Osteoblast (primary cell): ENCODE results near the gene LIM2. TPM values are rescaled to one million over a fixed set of nuclear protein-coding genes. Genes with fewer than 3 reads are reported as not detected.
A peak's percentile ranks its signal among the peaks of the same experiment; 100 is the strongest.

Experiments used
- DNase-seq: peaks from one replicate; pipeline ENCODE4 v3.0.0; 2011; ENCODE audit warnings: low spot score, mixed read lengths; ENCODE audit not compliant: insufficient read length; ENCODE audit errors: missing footprints
- H2AFZ ChIP-seq: 2 replicates; pipeline ENCODE4 v1.6.0; 2011; ENCODE audit warnings: mild to moderate bottlenecking, low read length
- H3K27ac ChIP-seq: 2 replicates; pipeline ENCODE4 v1.5.1; 2011; ENCODE audit warnings: mild to moderate bottlenecking, low read depth, low read length, moderate library complexity
- H3K27me3 ChIP-seq: 2 replicates; pipeline ENCODE4 v1.6.0; 2012; ENCODE audit warnings: mild to moderate bottlenecking, control low read depth, inconsistent platforms, low read length, moderate library complexity; ENCODE audit not compliant: insufficient read depth
- H3K36me3 ChIP-seq: 2 replicates; pipeline ENCODE4 v1.5.1; 2011; ENCODE audit warnings: mild to moderate bottlenecking, low read length, control low read depth, moderate library complexity; ENCODE audit not compliant: insufficient read depth
- H3K4me1 ChIP-seq: 2 replicates; pipeline ENCODE4 v1.5.1; 2011; ENCODE audit warnings: mild to moderate bottlenecking, low read length, control low read depth, moderate library complexity; ENCODE audit not compliant: insufficient read depth
- H3K4me2 ChIP-seq: 2 replicates; pipeline ENCODE4 v1.6.0; 2011; ENCODE audit warnings: mild to moderate bottlenecking, low read length; ENCODE audit not compliant: insufficient read depth
- H3K4me3 ChIP-seq: fragments of 200-600 bp; sonication (generic); 3 replicates; pipeline ENCODE4 v1.5.1; 2012; ENCODE audit warnings: mild to moderate bottlenecking, low read length, inconsistent platforms; ENCODE audit not compliant: insufficient read depth
- H3K79me2 ChIP-seq: 2 replicates; pipeline ENCODE4 v1.6.0; 2012; ENCODE audit warnings: mild to moderate bottlenecking, low read length, control low read depth, inconsistent platforms; ENCODE audit not compliant: insufficient read depth
- H3K9me3 ChIP-seq: 2 replicates; pipeline ENCODE4 v1.5.1; 2011; ENCODE audit warnings: low read depth, low read length, control low read depth
- H4K20me1 ChIP-seq: 2 replicates; pipeline ENCODE4 v1.6.0; 2012; ENCODE audit warnings: mild to moderate bottlenecking, low read length, control low read depth; ENCODE audit not compliant: insufficient read depth
- total RNA-seq: library from RNA; depleted of rRNA; stranded (reverse); fragments of >200 nt; gene quantifications from 2 replicates; pipeline ENCODE4 v1.2.3, GENCODE V29; 2012
- TF ChIP-seq, protein P1 (sequence below): IDR thresholded peaks from 2 replicates; pipeline ENCODE4 v1.5.1; 2011; ENCODE audit warnings: mild to moderate bottlenecking, low read depth, low read length, moderate library complexity; ENCODE audit errors: extremely low read depth

LIM2 gene
- total RNA-seq, 1 donor = not detected

DNA sequence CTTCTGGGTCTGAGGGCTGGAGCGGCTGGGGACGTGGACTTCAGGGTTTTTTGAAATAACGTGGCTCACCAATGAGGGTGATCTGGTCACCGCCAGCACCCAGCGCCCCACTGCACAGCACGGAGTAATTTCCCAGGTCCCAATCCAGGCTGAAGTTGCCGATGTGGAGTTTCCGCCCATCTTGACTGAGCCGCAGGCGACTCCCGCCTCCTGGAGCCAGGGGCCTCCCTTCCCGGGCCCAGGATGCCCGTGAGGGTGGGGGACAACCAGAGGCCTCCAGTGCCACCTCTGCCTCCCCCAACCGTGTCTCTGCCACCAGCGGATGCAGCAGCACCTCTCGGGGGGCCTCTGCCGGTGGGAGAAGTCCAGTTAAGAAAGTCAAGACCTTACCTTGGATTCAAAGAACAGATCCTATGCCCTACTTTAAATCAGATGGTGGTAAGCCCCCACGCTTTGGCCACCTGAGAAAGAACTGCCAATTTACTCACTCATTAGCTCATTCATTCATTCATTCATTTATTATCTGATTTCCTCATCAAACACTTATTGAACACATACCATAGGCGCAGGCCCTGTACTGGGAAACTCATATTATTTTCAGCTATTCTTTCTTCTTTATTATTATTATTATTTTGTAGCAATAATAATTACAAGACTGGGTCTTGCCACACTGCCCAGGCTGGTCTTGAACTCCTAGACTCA, 49.8 kb downstream of the LIM2 start:
- Histone ChIP-seq H3K36me3 (no peaks in the 10 kb centered on the region), H3K79me2 (no peaks in the 10 kb centered on the region), H3K4me3 (no peak overlapping the region), H2AFZ (no peak overlapping the region), H3K9me3 (no peaks in the 10 kb centered on the region), H3K27ac (no peak overlapping the region), H3K27me3 (no peaks in the 10 kb centered on the region), H4K20me1 (no peaks in the 10 kb centered on the region), H3K4me1 (peaks cover 9% of the 10 kb centered on the region), H3K4me2 (no peak overlapping the region)
- TF ChIP-seq, protein P1, sequence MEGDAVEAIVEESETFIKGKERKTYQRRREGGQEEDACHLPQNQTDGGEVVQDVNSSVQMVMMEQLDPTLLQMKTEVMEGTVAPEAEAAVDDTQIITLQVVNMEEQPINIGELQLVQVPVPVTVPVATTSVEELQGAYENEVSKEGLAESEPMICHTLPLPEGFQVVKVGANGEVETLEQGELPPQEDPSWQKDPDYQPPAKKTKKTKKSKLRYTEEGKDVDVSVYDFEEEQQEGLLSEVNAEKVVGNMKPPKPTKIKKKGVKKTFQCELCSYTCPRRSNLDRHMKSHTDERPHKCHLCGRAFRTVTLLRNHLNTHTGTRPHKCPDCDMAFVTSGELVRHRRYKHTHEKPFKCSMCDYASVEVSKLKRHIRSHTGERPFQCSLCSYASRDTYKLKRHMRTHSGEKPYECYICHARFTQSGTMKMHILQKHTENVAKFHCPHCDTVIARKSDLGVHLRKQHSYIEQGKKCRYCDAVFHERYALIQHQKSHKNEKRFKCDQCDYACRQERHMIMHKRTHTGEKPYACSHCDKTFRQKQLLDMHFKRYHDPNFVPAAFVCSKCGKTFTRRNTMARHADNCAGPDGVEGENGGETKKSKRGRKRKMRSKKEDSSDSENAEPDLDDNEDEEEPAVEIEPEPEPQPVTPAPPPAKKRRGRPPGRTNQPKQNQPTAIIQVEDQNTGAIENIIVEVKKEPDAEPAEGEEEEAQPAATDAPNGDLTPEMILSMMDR = no peak
- DNase-seq = peak; percentile 34

DNA sequence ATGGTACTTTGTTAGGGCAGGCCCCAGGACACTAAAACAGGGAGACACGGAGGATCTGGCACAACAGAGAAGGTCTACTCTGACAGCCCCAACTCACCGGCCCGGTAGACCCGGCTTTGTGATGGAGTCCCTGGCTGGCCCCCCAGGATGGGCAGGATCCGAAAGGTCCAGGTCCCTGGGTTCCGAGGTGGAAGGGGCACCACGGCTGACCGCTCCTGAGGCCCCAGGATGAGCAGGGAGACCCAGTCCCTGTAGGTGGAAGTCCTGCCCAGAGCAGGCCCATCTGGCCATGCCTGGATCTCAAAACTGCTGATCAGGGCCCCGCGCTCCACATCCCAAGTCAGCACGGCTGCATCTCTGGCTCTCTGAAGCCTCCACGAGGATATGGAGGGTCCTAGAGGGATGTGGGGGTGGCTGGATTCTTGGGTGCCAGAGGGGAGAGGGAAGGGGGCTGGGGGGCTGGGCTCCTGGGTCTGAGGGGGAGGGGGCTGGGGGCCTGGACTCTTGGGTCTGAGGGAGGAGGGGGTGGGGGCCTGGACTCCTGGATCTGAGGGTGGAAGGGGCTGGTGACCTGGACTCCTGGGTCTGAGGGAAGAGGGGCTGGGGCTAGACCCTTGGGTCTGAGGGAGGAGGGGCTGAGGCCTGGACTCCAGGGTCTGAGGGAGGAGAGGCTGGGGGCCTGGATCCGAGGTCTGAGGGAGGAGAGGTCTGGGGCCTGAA, 50.5 kb downstream of the LIM2 start:
- Histone ChIP-seq H2AFZ (no peak overlapping the region), H3K27ac (no peak overlapping the region), H3K4me2 (no peak overlapping the region), H4K20me1 (no peaks in the 10 kb centered on the region), H3K27me3 (no peaks in the 10 kb centered on the region), H3K79me2 (no peaks in the 10 kb centered on the region), H3K4me1 (peaks cover 9% of the 10 kb centered on the region), H3K4me3 (no peak overlapping the region), H3K9me3 (no peaks in the 10 kb centered on the region), H3K36me3 (no peaks in the 10 kb centered on the region)
- TF ChIP-seq, protein P1 = no peak
- peak; percentile 77 for DNase-seq

DNA sequence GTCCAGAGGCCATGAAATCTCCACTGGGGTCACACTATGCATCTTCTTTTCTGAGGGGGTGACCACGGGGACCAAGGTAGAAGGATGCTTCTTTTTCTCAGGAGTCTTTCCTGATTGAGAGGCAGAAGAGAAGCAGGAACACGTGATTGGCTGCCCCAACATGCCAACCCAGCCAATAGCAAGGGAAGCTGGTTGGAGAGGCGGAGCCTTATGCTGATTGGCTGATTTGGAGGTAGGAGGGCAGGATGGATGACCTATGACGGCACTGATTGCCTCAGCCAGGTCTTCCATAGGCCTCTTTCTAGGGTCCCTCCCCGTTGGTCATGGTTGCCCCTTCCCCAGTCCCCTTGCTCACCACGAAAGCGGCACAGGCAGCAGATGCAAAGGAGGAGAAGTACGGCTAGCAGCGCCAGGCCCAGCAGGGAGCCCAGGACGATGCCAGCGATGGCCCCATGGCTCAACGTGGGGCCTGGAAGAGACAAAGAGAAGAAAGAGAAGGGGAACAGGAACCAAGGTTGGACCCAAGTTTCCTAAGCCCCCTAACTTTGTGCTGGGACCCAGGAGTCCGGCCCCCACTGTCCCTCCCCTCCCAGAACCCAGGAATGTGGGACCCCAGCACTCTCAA, 53.8 kb downstream of the LIM2 start:
- no peaks in the 10 kb centered on the region for H3K79me2 ChIP-seq
- TF ChIP-seq, protein P1 = no peak
- peaks cover 3% of the 10 kb centered on the region for H3K4me1 ChIP-seq
- H3K36me3 ChIP-seq = no peaks in the 10 kb centered on the region
- no peaks in the 10 kb centered on the region for H3K9me3 ChIP-seq
- no peak overlapping the region for H3K27ac ChIP-seq
- no peak overlapping the region for H2AFZ ChIP-seq
- no peak overlapping the region for H3K4me3 ChIP-seq
- peak; percentile 79 for DNase-seq
- no peaks in the 10 kb centered on the region for H3K27me3 ChIP-seq
- no peak overlapping the region for H3K4me2 ChIP-seq
- H4K20me1 ChIP-seq = no peaks in the 10 kb centered on the region

DNA sequence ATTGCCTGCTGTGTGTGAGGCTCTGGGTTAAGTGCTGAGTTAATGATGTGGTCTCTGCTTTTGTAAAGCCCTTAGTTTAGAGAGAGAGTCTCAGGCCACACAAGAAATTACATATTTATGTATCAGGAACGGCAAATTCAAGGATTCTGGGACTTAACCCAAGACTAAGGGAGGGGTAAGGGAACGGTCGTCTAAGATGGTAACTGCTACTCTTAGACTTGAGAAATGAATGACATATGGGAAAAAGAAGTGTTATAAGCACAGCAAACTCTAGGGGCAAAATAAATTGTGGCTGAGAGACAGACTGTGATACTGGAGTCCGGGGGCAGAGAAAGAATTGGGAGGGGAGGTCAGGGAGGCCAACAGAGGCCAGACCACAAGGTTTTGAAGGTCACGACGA, 56.1 kb downstream of the LIM2 start:
- Histone ChIP-seq H2AFZ (no peak overlapping the region), H3K4me2 (no peak overlapping the region), H3K4me3 (no peak overlapping the region), H4K20me1 (no peaks in the 10 kb centered on the region), H3K27ac (no peak overlapping the region), H3K9me3 (no peaks in the 10 kb centered on the region), H3K27me3 (peaks cover 4% of the 10 kb centered on the region), H3K4me1 (no peaks in the 10 kb centered on the region), H3K36me3 (no peaks in the 10 kb centered on the region), H3K79me2 (no peaks in the 10 kb centered on the region)
- TF ChIP-seq, protein P1 = no peak
- DNase-seq = peak; percentile 69
